ENCODE data around the gene APMAP.

GRCh38 chr20:24987873-24988835, 4.4 kb downstream of the APMAP start:
- TF ChIP-seq, protein P1, sequence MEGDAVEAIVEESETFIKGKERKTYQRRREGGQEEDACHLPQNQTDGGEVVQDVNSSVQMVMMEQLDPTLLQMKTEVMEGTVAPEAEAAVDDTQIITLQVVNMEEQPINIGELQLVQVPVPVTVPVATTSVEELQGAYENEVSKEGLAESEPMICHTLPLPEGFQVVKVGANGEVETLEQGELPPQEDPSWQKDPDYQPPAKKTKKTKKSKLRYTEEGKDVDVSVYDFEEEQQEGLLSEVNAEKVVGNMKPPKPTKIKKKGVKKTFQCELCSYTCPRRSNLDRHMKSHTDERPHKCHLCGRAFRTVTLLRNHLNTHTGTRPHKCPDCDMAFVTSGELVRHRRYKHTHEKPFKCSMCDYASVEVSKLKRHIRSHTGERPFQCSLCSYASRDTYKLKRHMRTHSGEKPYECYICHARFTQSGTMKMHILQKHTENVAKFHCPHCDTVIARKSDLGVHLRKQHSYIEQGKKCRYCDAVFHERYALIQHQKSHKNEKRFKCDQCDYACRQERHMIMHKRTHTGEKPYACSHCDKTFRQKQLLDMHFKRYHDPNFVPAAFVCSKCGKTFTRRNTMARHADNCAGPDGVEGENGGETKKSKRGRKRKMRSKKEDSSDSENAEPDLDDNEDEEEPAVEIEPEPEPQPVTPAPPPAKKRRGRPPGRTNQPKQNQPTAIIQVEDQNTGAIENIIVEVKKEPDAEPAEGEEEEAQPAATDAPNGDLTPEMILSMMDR (IDR thresholded peaks at IDR 0.05) = no peak
- no peak for TF ChIP-seq EZH2 (IDR thresholded peaks at IDR 0.05)
- no peak for TF ChIP-seq EZH2phosphoT487 (IDR thresholded peaks at IDR 0.05)

All from neural progenitor cell (in vitro differentiated cells).